GM23338 (cell line): Measurements from ENCODE around the gene UBASH3A. TPM values are rescaled to one million over a fixed set of nuclear protein-coding genes. Genes with fewer than 3 reads are reported as not detected.

ENCODE experiments used
- ATAC-seq: fragments of 200-7000 bp; cut with Tn5 transposase; 3 replicates; pipeline ENCODE4 v1.9.1; 2020
- DNase-seq: peaks from one replicate; pipeline ENCODE4 v3.0.0-alpha.2; 2015; ENCODE audit warnings: low spot score
- H2AFZ ChIP-seq: fragments of 200-600 bp; sonication (generic); 2 replicates; pipeline ENCODE4 v1.8.0; 2016; ENCODE audit warnings: antibody characterized with exemption, mild to moderate bottlenecking, moderate library complexity
- H3F3A ChIP-seq: fragments of 200-600 bp; sonication (generic); replicated peaks from 2 replicates; pipeline ENCODE4 v1.8.0; 2017; ENCODE audit warnings: antibody characterized with exemption, mixed run types, low read depth
- H3K27ac ChIP-seq: fragments of 200-600 bp; sonication (generic); 2 replicates; pipeline ENCODE4 v1.6.1; 2016; ENCODE audit warnings: low read depth
- H3K27me3 ChIP-seq: fragments of 200-600 bp; sonication (generic); 2 replicates; pipeline ENCODE4 v1.8.0; 2016; ENCODE audit warnings: mild to moderate bottlenecking, mixed run types, moderate library complexity; ENCODE audit not compliant: insufficient read depth
- H3K36me3 ChIP-seq: fragments of 200-600 bp; sonication (generic); 2 replicates; pipeline ENCODE4 v1.8.0; 2016; ENCODE audit warnings: mild to moderate bottlenecking; ENCODE audit not compliant: insufficient read depth
- H3K4me1 ChIP-seq: fragments of 200-600 bp; sonication (generic); 2 replicates; pipeline ENCODE4 v1.8.0; 2016; ENCODE audit warnings: mild to moderate bottlenecking, moderate library complexity; ENCODE audit not compliant: insufficient read depth
- H3K4me2 ChIP-seq: fragments of 200-600 bp; sonication (generic); 2 replicates; pipeline ENCODE4 v1.7.1; 2017; ENCODE audit warnings: mixed run types
- H3K4me3 ChIP-seq: fragments of 200-600 bp; sonication (generic); 2 replicates; pipeline ENCODE4 v1.6.1; 2016; ENCODE audit warnings: mixed run types
- H3K79me2 ChIP-seq: fragments of 200-600 bp; sonication (generic); replicated peaks from 2 replicates; pipeline ENCODE4 v1.8.0; 2017; ENCODE audit warnings: mild to moderate bottlenecking; ENCODE audit not compliant: insufficient read depth
- H3K9me2 ChIP-seq: fragments of 200-600 bp; sonication (generic); 2 replicates; pipeline ENCODE4 v1.8.0; 2017; ENCODE audit not compliant: insufficient read depth
- H4K20me1 ChIP-seq: fragments of 200-600 bp; sonication (generic); replicated peaks from 2 replicates; pipeline ENCODE4 v1.8.0; 2017; ENCODE audit warnings: mild to moderate bottlenecking; ENCODE audit not compliant: insufficient read depth
- H3K27ac Mint-ChIP-seq: 2 replicates; pipeline ENCODE4 v1.8.0; 2020; ENCODE audit warnings: inconsistent platforms, mild to moderate bottlenecking, moderate library complexity, mixed read lengths
- H3K27me3 Mint-ChIP-seq: 3 replicates; pipeline ENCODE4 v1.8.0; 2022; ENCODE audit warnings: low read depth, mild to moderate bottlenecking, moderate library complexity, mixed read lengths, inconsistent platforms; ENCODE audit not compliant: insufficient read depth, poor library complexity
- H3K36me3 Mint-ChIP-seq: 3 replicates; pipeline ENCODE4 v1.8.0; 2021; ENCODE audit warnings: low read depth, mild to moderate bottlenecking, inconsistent platforms, moderate library complexity, mixed read lengths
- H3K4me1 Mint-ChIP-seq: 3 replicates; pipeline ENCODE4 v1.8.0; 2020; ENCODE audit warnings: mild to moderate bottlenecking, inconsistent platforms, mixed read lengths
- H3K4me3 Mint-ChIP-seq: 3 replicates; pipeline ENCODE4 v1.8.0; 2021; ENCODE audit warnings: moderate library complexity, mild to moderate bottlenecking, inconsistent platforms, mixed read lengths
- H3K9me3 Mint-ChIP-seq: 3 replicates; pipeline ENCODE4 v1.8.0; 2020; ENCODE audit warnings: moderate library complexity, mild to moderate bottlenecking, inconsistent platforms, mixed read lengths
- CREB1 ChIP-seq: fragments of 250-450 bp; sonication (Bioruptor Pico); IDR thresholded peaks from 2 replicates; pipeline ENCODE4 v1.5.0; 2020; ENCODE audit warnings: low read depth, mild to moderate bottlenecking, moderate library complexity
- EZH2 ChIP-seq: fragments of 200-600 bp; sonication (generic); IDR thresholded peaks from one replicate; pipeline ENCODE4 v1.8.0; 2017; ENCODE audit warnings: antibody characterized with exemption, mild to moderate bottlenecking, low read depth; ENCODE audit not compliant: unreplicated experiment
- EZH2phosphoT487 ChIP-seq: fragments of 200-600 bp; sonication (generic); IDR thresholded peaks from one replicate; pipeline ENCODE4 v1.8.1; 2018; ENCODE audit warnings: antibody characterized with exemption; ENCODE audit not compliant: unreplicated experiment
- JUNB ChIP-seq: IDR thresholded peaks from one replicate; pipeline ENCODE4 v1.6.1; 2016; ENCODE audit warnings: antibody characterized with exemption; ENCODE audit not compliant: unreplicated experiment
- NANOG ChIP-seq: IDR thresholded peaks from 2 replicates; pipeline ENCODE4 v1.6.1; 2016; ENCODE audit warnings: antibody characterized with exemption, borderline replicate concordance
- STAT1 ChIP-seq: IDR thresholded peaks from one replicate; pipeline ENCODE4 v1.6.1; 2016; ENCODE audit warnings: antibody characterized with exemption; ENCODE audit not compliant: unreplicated experiment
- ZNF114 ChIP-seq: fragments of 250-450 bp; sonication (Bioruptor Pico); IDR thresholded peaks from 2 replicates; pipeline ENCODE4 v1.5.0; 2020; ENCODE audit warnings: mild to moderate bottlenecking, moderate library complexity
- ZNF331 ChIP-seq: fragments of 250-450 bp; sonication (Bioruptor Pico); IDR thresholded peaks from 2 replicates; pipeline ENCODE4 v1.5.0; 2020; ENCODE audit warnings: low read depth, mild to moderate bottlenecking, moderate library complexity
- ZNF462 ChIP-seq: fragments of 250-450 bp; sonication (Bioruptor Pico); IDR thresholded peaks from 2 replicates; pipeline ENCODE4 v1.5.0; 2020; ENCODE audit warnings: mild to moderate bottlenecking, moderate library complexity
- polyA plus RNA-seq: library from polyadenylated mRNA; unstranded; fragments of >200 nt; fragmentation: Nextera tagmentation; extraction: Ambion mirVana; gene quantifications from 2 replicates; pipeline ENCODE4 v1.2.1, GENCODE V29; 2016
- total RNA-seq: library from RNA; depleted of rRNA; stranded (reverse); fragments of >200 nt; shearing (Covaris generic); gene quantifications from 2 replicates; pipeline ENCODE4 v1.2.3, GENCODE V29; 2014
- TF ChIP-seq, protein P1 (sequence below): IDR thresholded peaks from one replicate; pipeline ENCODE4 v1.6.1; 2018; ENCODE audit warnings: antibody characterized with exemption; ENCODE audit not compliant: unreplicated experiment
- TF ChIP-seq, protein P2 (sequence below): IDR thresholded peaks from 2 replicates; pipeline ENCODE4 v1.6.1; 2016; ENCODE audit warnings: antibody characterized with exemption

Gene UBASH3A
- total and polyA plus RNA-seq, 2 experiments from 2014 or later: not detected

- TF ChIP-seq CREB1 (CRISPR knock-in tag): no peak
- no peak for TF ChIP-seq JUNB
- no peak for TF ChIP-seq STAT1
- TF ChIP-seq EZH2: no peak
- TF ChIP-seq, protein P1, sequence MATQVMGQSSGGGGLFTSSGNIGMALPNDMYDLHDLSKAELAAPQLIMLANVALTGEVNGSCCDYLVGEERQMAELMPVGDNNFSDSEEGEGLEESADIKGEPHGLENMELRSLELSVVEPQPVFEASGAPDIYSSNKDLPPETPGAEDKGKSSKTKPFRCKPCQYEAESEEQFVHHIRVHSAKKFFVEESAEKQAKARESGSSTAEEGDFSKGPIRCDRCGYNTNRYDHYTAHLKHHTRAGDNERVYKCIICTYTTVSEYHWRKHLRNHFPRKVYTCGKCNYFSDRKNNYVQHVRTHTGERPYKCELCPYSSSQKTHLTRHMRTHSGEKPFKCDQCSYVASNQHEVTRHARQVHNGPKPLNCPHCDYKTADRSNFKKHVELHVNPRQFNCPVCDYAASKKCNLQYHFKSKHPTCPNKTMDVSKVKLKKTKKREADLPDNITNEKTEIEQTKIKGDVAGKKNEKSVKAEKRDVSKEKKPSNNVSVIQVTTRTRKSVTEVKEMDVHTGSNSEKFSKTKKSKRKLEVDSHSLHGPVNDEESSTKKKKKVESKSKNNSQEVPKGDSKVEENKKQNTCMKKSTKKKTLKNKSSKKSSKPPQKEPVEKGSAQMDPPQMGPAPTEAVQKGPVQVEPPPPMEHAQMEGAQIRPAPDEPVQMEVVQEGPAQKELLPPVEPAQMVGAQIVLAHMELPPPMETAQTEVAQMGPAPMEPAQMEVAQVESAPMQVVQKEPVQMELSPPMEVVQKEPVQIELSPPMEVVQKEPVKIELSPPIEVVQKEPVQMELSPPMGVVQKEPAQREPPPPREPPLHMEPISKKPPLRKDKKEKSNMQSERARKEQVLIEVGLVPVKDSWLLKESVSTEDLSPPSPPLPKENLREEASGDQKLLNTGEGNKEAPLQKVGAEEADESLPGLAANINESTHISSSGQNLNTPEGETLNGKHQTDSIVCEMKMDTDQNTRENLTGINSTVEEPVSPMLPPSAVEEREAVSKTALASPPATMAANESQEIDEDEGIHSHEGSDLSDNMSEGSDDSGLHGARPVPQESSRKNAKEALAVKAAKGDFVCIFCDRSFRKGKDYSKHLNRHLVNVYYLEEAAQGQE: no peak
- TF ChIP-seq EZH2phosphoT487: no peak
Measured at GRCh38 chr21:42486072-42486471, 82.4 kb downstream of the UBASH3A start (continued).

DNA sequence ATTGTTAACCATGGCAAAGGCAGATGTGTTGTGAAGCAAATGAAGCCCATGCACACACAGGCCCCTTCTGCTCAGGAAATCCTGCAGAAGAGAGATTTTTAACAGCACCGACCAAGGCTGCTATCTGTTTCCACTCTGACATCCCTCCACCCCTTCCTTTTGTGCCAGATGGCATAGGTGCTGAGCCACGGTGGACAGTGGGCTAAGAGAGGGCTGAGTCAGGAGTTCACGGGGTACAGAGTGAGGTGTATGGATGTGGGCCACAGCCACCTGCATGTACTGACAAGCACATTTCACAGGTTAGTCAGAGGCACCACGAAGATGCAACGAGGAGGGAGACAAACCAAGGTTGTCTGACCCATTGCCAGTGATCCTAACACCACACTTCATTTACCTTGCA is 82.8 kb downstream of the UBASH3A start:
- Mint-ChIP-seq H3K36me3 (no peaks in the 10 kb centered on the region), H3K9me3 (no peaks in the 10 kb centered on the region), H3K27me3 (peaks cover 8% of the 10 kb centered on the region), H3K27ac (no peak overlapping the region), H3K4me1 (peaks cover 2% of the 10 kb centered on the region; the same call in 1 of the 3 replicates), H3K4me3 (no peak overlapping the region)
- Histone ChIP-seq H3K4me2 (no peak overlapping the region), H3K27ac (no peak overlapping the region), H3K4me3 (no peak overlapping the region), H3K27me3 (no peaks in the 10 kb centered on the region), H4K20me1 (no peaks in the 10 kb centered on the region), H3K9me2 (peaks cover 19% of the 10 kb centered on the region; the same call in 1 of the 2 replicates), H3K79me2 (no peaks in the 10 kb centered on the region), H3F3A (no peaks in the 10 kb centered on the region), H3K4me1 (no peaks in the 10 kb centered on the region), H3K36me3 (no peaks in the 10 kb centered on the region), H2AFZ (no peak overlapping the region)
- DNase-seq (no peak), ATAC-seq (no peak)
- TF ChIP-seq JUNB (no peak), ZNF114 (CRISPR knock-in tag) (no peak), STAT1 (no peak), ZNF331 (CRISPR knock-in tag) (no peak), ZNF462 (no peak), CREB1 (CRISPR knock-in tag) (no peak), NANOG (no peak), EZH2phosphoT487 (no peak), EZH2 (no peak)
- TF ChIP-seq, protein P1: no peak
- TF ChIP-seq, protein P2, sequence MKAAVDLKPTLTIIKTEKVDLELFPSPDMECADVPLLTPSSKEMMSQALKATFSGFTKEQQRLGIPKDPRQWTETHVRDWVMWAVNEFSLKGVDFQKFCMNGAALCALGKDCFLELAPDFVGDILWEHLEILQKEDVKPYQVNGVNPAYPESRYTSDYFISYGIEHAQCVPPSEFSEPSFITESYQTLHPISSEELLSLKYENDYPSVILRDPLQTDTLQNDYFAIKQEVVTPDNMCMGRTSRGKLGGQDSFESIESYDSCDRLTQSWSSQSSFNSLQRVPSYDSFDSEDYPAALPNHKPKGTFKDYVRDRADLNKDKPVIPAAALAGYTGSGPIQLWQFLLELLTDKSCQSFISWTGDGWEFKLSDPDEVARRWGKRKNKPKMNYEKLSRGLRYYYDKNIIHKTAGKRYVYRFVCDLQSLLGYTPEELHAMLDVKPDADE: no peak
